Measurements from ENCODE around the gene DISP3. TPM values are rescaled to one million over a fixed set of nuclear protein-coding genes. Genes with fewer than 3 reads are reported as not detected.

The DISP3 gene
- total and polyA plus RNA-seq, 2 of the 13 experiments (the other 11 are each of a cell fraction or from before 2014, with no cell fraction given): 0.08 to 0.13 TPM

DNA sequence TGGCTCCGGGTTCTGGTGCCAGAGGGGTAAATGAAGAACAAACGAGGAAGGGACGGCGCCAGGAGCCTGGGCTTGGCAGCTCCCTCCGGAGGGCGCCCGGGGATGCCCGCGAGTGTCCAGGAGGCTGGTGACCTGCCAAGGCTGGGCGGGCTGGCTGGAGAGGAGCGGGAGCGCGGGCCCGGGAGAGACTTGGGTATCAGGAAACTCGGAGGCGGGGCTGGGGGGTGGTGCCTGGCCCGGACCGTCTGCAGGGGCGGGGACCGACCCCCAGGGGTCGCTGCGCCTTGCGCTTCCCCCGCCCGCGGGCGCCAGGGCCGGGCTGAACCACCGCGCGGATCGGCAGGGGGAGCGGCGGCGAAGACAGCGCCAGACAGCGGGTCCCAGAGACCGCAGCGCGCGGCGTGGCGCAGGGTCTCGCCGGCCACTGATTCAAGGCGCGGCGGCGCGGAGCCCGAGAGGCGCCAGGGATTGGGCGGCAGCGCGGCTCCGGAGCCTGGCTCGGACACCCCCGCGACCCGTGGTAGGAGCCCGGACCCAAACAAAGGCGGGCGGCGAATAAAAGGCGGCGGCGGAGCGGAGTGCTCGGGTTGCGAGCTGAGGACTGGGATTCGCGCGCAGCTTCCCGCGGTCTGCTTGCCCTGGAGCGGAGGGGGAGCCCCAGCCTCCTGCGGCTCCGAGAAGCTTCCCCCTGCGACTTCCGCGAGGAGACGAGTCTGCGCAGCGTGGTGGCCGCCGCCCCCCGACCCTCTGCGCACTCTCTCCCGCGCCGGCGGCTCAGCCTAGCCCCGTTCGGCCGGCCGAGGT lies at the start of gene DISP3 (continued):
- TF ChIP-seq, protein P1, sequence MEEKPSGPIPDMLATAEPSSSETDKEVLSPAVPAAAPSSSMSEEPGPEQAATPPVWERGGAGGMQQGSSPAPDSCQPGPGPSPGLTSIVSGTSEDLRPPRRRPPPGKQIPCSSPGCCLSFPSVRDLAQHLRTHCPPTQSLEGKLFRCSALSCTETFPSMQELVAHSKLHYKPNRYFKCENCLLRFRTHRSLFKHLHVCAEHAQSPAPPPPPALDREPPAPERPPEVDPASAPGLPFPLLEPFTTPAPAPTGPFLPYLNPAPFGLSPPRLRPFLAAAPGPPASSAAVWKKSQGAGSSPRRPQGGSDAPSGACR (CRISPR knock-in tag; IDR thresholded peaks at IDR 0.05): no peak
- peak; percentile 33; the same call in 1 of the 2 replicates for TF ChIP-seq PHF21A (CRISPR knock-in tag; IDR thresholded peaks at IDR 0.05)
- no peak for TF ChIP-seq ZSCAN29 (CRISPR knock-in tag; conservative IDR thresholded peaks at IDR 0.05)
- TF ChIP-seq GFI1 (CRISPR knock-in tag; IDR thresholded peaks at IDR 0.05; ENCODE audit: borderline replicate concordance): 0 out of 2 replicates have a peak, but pooled peaks have one; percentile 20
- no peak for TF ChIP-seq ZNF773 (CRISPR knock-in tag; IDR thresholded peaks at IDR 0.05; ENCODE audit: borderline replicate concordance)
- TF ChIP-seq HMG20A (CRISPR knock-in tag; IDR thresholded peaks at IDR 0.05; ENCODE audit: borderline replicate concordance): no peak
- no peak for TF ChIP-seq ZNF232 (CRISPR knock-in tag; IDR thresholded peaks at IDR 0.05; ENCODE audit: borderline replicate concordance)
- TF ChIP-seq PRMT3 (CRISPR knock-in tag; IDR thresholded peaks at IDR 0.05; ENCODE audit: borderline replicate concordance, low read depth): no peak
- TF ChIP-seq, protein P2, sequence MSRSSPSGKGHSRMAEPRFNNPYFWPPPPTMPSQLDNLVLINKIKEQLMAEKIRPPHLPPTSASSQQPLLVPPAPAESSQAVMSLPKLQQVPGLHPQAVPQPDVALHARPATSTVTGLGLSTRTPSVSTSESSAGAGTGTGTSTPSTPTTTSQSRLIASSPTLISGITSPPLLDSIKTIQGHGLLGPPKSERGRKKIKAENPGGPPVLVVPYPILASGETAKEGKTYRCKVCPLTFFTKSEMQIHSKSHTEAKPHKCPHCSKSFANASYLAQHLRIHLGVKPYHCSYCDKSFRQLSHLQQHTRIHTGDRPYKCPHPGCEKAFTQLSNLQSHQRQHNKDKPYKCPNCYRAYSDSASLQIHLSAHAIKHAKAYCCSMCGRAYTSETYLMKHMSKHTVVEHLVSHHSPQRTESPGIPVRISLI (CRISPR knock-in tag; IDR thresholded peaks at IDR 0.05; ENCODE audit: borderline replicate concordance): no peak
- TF ChIP-seq NCOA5 (CRISPR knock-in tag; IDR thresholded peaks at IDR 0.05): no peak
- TF ChIP-seq, protein P3, sequence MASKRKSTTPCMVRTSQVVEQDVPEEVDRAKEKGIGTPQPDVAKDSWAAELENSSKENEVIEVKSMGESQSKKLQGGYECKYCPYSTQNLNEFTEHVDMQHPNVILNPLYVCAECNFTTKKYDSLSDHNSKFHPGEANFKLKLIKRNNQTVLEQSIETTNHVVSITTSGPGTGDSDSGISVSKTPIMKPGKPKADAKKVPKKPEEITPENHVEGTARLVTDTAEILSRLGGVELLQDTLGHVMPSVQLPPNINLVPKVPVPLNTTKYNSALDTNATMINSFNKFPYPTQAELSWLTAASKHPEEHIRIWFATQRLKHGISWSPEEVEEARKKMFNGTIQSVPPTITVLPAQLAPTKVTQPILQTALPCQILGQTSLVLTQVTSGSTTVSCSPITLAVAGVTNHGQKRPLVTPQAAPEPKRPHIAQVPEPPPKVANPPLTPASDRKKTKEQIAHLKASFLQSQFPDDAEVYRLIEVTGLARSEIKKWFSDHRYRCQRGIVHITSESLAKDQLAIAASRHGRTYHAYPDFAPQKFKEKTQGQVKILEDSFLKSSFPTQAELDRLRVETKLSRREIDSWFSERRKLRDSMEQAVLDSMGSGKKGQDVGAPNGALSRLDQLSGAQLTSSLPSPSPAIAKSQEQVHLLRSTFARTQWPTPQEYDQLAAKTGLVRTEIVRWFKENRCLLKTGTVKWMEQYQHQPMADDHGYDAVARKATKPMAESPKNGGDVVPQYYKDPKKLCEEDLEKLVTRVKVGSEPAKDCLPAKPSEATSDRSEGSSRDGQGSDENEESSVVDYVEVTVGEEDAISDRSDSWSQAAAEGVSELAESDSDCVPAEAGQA (IDR thresholded peaks at IDR 0.05; ENCODE audit: low read depth): no peak
- TF ChIP-seq, protein P3 (CRISPR knock-in tag; IDR thresholded peaks at IDR 0.05; ENCODE audit: borderline replicate concordance): no peak
- TF ChIP-seq SRSF1 (optimal IDR thresholded peaks at IDR 0.05; ENCODE audit: low read depth, low read length): no peak
- TF ChIP-seq, protein P4, sequence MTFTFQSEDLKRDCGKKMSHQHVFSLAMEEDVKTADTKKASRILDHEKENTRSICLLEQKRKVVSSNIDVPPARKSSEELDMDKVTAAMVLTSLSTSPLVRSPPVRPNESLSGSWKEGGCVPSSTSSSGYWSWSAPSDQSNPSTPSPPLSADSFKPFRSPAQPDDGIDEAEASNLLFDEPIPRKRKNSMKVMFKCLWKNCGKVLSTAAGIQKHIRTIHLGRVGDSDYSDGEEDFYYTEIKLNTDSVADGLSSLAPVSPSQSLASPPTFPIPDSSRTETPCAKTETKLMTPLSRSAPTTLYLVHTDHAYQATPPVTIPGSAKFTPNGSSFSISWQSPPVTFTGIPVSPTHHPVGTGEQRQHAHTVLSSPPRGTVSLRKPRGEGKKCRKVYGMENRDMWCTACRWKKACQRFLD (CRISPR knock-in tag; IDR thresholded peaks at IDR 0.05; ENCODE audit: borderline replicate concordance): no peak; the same call in 1 of the 2 replicates
- 0 out of 2 replicates have a peak, but pooled peaks have one; percentile 21 for TF ChIP-seq MED1 (CRISPR knock-in tag; IDR thresholded peaks at IDR 0.05)
- no peak for TF ChIP-seq RELA (CRISPR knock-in tag; IDR thresholded peaks at IDR 0.05)
- TF ChIP-seq, protein P5, sequence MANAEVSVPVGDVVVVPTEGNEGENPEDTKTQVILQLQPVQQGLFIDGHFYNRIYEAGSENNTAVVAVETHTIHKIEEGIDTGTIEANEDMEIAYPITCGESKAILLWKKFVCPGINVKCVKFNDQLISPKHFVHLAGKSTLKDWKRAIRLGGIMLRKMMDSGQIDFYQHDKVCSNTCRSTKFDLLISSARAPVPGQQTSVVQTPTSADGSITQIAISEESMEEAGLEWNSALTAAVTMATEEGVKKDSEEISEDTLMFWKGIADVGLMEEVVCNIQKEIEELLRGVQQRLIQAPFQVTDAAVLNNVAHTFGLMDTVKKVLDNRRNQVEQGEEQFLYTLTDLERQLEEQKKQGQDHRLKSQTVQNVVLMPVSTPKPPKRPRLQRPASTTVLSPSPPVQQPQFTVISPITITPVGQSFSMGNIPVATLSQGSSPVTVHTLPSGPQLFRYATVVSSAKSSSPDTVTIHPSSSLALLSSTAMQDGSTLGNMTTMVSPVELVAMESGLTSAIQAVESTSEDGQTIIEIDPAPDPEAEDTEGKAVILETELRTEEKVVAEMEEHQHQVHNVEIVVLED (CRISPR knock-in tag; IDR thresholded peaks at IDR 0.05; ENCODE audit: borderline replicate concordance): no peak
- TF ChIP-seq ZNF484 (CRISPR knock-in tag; IDR thresholded peaks at IDR 0.05; ENCODE audit: borderline replicate concordance, low read depth): no peak

Data from HepG2 (cell line).